AG09309 (cell line): ENCODE results near the gene VWA5B1.

Experiments used
- DNase-seq: peaks from one replicate; pipeline ENCODE4 v3.0.0-alpha.2; 2010; ENCODE audit warnings: low read depth
- H3K4me3 ChIP-seq: 2 replicates; pipeline ENCODE4 v1.5.1; 2011; ENCODE audit warnings: mild to moderate bottlenecking, low read depth, low read length, moderate library complexity; ENCODE audit not compliant: control insufficient read depth
- CTCF ChIP-seq: IDR thresholded peaks from 2 replicates; pipeline ENCODE4 v1.5.1; 2011; ENCODE audit warnings: mild to moderate bottlenecking, low read depth, low read length, inconsistent platforms; ENCODE audit not compliant: insufficient read depth, control insufficient read depth; ENCODE audit errors: missing control alignments

The VWA5B1 gene

DNA sequence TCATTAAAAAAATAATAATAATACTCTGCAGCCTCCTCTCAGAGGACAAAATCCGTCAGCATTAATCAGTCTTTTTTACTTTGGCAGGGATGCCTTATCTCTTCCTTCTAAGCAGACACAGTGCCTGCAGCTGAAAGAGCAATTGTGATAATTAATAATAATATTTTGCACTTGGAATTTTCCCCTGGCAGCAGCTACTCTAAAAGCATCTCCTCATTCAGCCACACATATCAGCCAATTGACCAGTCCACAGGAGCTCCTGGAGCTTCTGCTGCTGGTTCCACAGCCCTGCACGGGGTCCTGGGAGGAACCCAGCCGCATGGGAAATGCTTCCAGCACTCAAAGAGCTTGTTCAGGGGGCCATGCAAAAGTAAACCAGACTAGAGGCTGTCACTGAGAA lies 31.0 kb upstream of the VWA5B1 start:
- DNase-seq: no peak
- no peak overlapping the region for H3K4me3 ChIP-seq
- TF ChIP-seq CTCF: no peak

DNA sequence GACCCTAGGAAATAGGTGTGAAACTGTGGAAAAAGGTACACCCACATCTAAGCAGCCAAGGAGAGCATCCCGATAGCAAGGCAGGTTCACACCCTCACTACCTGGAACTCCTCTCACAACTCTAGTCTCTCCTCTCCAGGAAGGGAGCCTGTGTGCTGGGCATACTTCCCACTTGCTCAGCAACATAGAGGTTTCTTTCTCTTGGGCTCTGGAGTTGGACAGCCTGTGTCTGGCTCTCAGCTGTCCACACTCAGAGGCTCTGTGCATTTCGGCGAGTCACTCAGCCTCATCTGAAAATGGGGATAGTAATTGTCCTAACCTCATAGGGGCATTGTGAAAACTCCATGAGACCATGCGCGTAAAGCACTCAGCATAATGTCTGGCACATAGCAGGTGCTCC lies 29.6 kb upstream of the VWA5B1 start:
- no peak for DNase-seq
- no peak overlapping the region for H3K4me3 ChIP-seq
- TF ChIP-seq CTCF: no peak

DNA sequence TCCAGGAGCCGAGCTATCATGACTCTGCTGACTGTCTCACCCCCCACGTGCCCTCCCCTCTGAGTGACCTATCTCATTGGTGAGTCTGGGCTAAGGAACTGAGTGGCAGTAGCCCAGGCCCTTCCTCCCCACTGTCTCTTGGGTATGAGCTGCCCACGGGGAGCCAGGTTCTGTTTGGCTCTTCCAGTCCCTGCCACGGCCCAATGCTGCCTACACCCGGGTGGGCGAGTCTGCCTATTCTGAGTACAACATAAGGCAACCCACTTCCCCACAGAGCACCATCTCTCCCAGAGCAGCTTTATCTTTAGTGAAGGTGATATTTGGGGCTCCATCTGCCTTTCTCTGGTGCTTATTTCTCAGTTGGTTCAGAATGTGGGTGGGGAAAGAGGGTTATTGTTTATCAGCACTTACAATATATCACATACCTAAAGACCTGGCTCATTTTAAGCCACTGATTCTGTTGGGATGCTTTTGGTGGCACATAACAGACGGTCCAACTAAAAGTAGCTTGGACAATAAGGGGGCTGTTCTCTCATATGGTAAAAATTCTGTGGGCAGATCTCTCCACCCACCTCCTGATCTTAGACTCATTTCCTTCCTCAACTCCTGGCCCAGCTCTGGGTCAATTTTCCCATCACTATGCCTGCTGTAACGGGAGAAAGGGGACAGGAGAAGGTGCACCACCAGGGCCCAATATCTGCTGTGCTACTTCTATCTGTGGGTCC lies 27.7 kb upstream of the VWA5B1 start:
- DNase-seq: no peak
- H3K4me3 ChIP-seq: no peak overlapping the region
- no peak for TF ChIP-seq CTCF

GRCh38 chr1:20265250-20265649 lies 25.4 kb upstream of the VWA5B1 start:
- no peak for DNase-seq
- no peak for TF ChIP-seq CTCF
- no peak overlapping the region for H3K4me3 ChIP-seq

DNA sequence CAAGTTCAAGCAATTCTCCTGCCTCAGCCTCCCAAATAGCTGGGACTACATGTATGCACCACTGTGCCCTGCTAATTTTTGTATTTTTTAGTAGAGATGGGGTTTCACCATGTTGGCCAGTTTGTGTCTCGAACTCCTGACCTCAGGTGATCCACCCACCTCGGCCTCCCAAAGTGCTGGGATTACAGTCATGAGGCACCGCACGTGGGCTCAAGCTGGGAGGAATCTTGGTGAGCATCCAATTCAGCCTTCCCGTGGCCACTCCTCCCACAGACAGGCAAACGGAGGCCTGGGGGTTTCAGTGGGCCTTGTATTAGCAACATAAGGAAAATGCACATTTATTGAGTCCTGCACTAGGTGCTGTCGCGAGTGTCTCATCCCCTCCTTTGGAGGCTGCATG lies 24.5 kb upstream of the VWA5B1 start:
- no peak overlapping the region for H3K4me3 ChIP-seq
- no peak for DNase-seq
- no peak for TF ChIP-seq CTCF

DNA sequence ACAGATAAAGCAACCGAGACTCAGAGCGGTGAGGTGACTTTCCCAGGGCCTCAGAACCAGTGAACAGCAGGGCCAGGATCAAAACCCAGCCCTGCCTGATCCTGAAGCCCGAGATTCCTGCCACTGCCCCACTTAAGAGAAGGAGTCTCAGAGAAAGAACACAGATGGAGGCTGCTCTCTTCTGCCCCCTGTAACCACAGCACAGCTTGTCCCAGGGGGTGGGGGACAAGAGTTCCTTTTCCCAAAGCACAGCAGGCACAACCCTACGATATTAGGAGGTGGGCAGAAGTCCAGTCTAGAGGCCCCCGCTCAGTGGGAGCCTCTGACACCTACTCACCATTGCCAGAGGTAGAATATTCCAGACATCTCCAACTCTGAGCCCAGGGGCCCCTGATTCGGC lies 24.0 kb upstream of the VWA5B1 start:
- DNase-seq: no peak
- no peak for TF ChIP-seq CTCF
- no peak overlapping the region for H3K4me3 ChIP-seq
